Keratinocyte (primary cell): ENCODE measurements around the gene CIBAR2. TPM values are rescaled to one million over a fixed set of nuclear protein-coding genes. Genes with fewer than 3 reads are reported as not detected.

Experiments
- DNase-seq: peaks from one replicate; pipeline ENCODE4 v3.0.0-alpha.2; 2011; ENCODE audit warnings: low read depth, missing footprints, low spot score
- FAIRE-seq: peaks from 2 replicates; lab custom pipeline; 2011; peaks lifted over from hg19 to GRCh38; lab: Jason Lieb, UNC
- H2AFZ ChIP-seq: 2 replicates; pipeline ENCODE4 v1.6.0; 2012; ENCODE audit warnings: low read length, control low read depth, inconsistent platforms; ENCODE audit not compliant: control insufficient read depth
- H3K27ac ChIP-seq: 2 replicates; pipeline ENCODE4 v1.5.1; 2011; ENCODE audit warnings: low read length; ENCODE audit not compliant: control insufficient read depth, insufficient read depth
- H3K27me3 ChIP-seq: 3 replicates; pipeline ENCODE4 v1.6.0; 2011; ENCODE audit warnings: low read length; ENCODE audit not compliant: control insufficient read depth, insufficient read depth; ENCODE audit errors: extremely low read depth
- H3K36me3 ChIP-seq, 2 experiments: 2 replicates in 1 of 2; 3 replicates in 1 of 2; pipeline ENCODE4 v1.5.1; 2011; ENCODE audit warnings: low read length in 2 of 2, mild to moderate bottlenecking in 1 of 2; ENCODE audit not compliant: control insufficient read depth in 2 of 2, insufficient read depth in 2 of 2; ENCODE audit errors: extremely low read depth in 1 of 2
- H3K4me1 ChIP-seq: 3 replicates; pipeline ENCODE4 v1.5.1; 2011; ENCODE audit warnings: low read length; ENCODE audit not compliant: control insufficient read depth, insufficient read depth; ENCODE audit errors: extremely low read depth
- H3K4me2 ChIP-seq: 3 replicates; pipeline ENCODE4 v1.6.0; 2011; ENCODE audit warnings: low read depth, low read length; ENCODE audit not compliant: control insufficient read depth, insufficient read depth; ENCODE audit errors: extremely low read depth
- H3K4me3 ChIP-seq, 3 experiments: fragments of 200-600 bp in 1 of 3; sonication (generic) in 1 of 3; 2 replicates in 2 of 3; 3 replicates in 1 of 3; pipeline ENCODE4 v1.5.1; 2011 to 2016; ENCODE audit warnings: low read length in 3 of 3, mild to moderate bottlenecking in 3 of 3, control low read depth in 2 of 3, inconsistent platforms in 1 of 3, low read depth in 1 of 3, mixed read lengths in 1 of 3, mixed run types in 1 of 3, moderate library complexity in 1 of 3; ENCODE audit not compliant: control insufficient read depth in 2 of 3, insufficient read depth in 2 of 3; ENCODE audit errors: extremely low read depth in 1 of 3
- H3K79me2 ChIP-seq: 2 replicates; pipeline ENCODE4 v1.6.0; 2012; ENCODE audit warnings: low read length; ENCODE audit not compliant: control insufficient read depth, insufficient read depth
- H3K9ac ChIP-seq: 3 replicates; pipeline ENCODE4 v1.6.0; 2011; ENCODE audit warnings: low read length; ENCODE audit not compliant: control insufficient read depth, insufficient read depth; ENCODE audit errors: extremely low read depth
- H3K9me1 ChIP-seq: 3 replicates; pipeline ENCODE4 v1.6.0; 2011; ENCODE audit warnings: low read length; ENCODE audit not compliant: control insufficient read depth, insufficient read depth; ENCODE audit errors: extremely low read depth
- H3K9me3 ChIP-seq: 2 replicates; pipeline ENCODE4 v1.5.1; 2012; ENCODE audit warnings: low read depth, low read length; ENCODE audit not compliant: control insufficient read depth
- H4K20me1 ChIP-seq: 3 replicates; pipeline ENCODE4 v1.6.0; 2011; ENCODE audit warnings: low read length; ENCODE audit not compliant: control insufficient read depth, insufficient read depth; ENCODE audit errors: extremely low read depth
- EZH2 ChIP-seq: IDR thresholded peaks from one replicate; pipeline ENCODE4 v1.6.1; 2012; ENCODE audit warnings: inconsistent platforms, mild to moderate bottlenecking, low read length, moderate library complexity
- dilution Hi-C: fragments of 300-500 bp; cut with MboI; formaldehyde crosslinking; loops from one replicate; pipeline ENCODE4 v1.7.0; 2020; ENCODE audit warnings: low sequenced_read_pairs; ENCODE audit not compliant: extremely low pct_ligation_motif_present
- polyA plus RNA-seq, 5 experiments: library from polyadenylated mRNA; depleted of rRNA in 3 of 5; stranded (reverse) in 3 of 5; stranded (forward) in 1 of 5; unstranded in 1 of 5; fragments of >200 nt; gene quantifications; 1 replicate in 1 of 5; 2 replicates in 3 of 5; 3 replicates in 1 of 5; pipeline versions ENCODE4 v1.2.1 to v1.2.3, GENCODE V29; 2011 to 2012; ENCODE audit warnings: missing spikeins in 2 of 5, low read depth in 1 of 5, low replicate concordance in 1 of 5
- TF ChIP-seq, protein P1 (sequence below), 3 experiments: IDR thresholded peaks in 1 of 3; conservative IDR thresholded peaks in 1 of 3; optimal IDR thresholded peaks in 1 of 3; 2 replicates in 2 of 3; 3 replicates in 1 of 3; pipeline versions ENCODE3 to v1.5.1; 2011; ENCODE audit warnings: low read length in 3 of 3, mild to moderate bottlenecking in 3 of 3, moderate library complexity in 2 of 3, control low read depth in 1 of 3, inconsistent platforms in 1 of 3; ENCODE audit not compliant: insufficient read depth in 2 of 3; ENCODE audit errors: extremely low read depth in 1 of 3

Gene CIBAR2
- polyA plus RNA-seq, 1 donor (not counting 4 experiments of a cell fraction or from before 2014, with no cell fraction given), result not detected

DNA sequence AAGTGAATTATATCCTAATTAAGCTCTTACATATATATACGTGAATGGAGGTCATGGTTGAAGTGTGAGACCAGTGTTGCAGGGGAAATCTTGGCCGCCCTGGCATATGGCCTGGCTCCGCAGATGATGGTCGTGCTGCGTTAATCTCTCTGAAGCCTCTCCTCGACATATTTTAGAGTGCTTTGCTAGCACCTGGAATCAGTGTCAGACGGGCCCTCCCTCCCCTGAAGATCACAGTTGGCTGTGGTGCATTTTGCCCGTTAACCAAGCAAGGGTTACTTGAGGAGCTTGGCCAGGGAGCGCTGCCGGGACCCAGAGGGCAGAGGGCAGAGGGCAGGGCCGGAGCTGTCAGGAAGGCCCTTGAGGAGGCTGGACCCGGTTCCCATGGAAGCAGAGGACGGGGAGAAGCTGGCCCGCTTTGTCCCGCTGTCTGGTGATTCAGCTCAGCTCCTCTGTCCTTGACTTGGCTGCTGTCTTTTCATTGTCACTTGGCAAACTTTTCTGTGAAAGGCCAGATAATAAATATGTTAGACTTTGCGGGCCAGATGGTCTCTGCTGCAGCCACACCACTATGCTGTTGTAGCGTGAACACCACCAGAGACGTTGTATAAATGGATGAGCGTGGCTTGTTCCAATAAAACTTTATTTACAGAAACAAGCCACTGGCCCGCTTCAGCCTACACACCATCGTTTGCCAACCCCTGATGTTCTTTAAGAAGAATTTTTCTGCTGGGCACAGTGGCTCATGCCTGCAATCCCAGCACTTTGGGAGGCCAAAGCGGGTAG lies 32.3 kb downstream of the CIBAR2 start:
- H3K4me3 ChIP-seq, result no peak overlapping the region
- no peak overlapping the region for H3K4me2 ChIP-seq
- H2AFZ ChIP-seq, result no peak overlapping the region
- no peaks in the 10 kb centered on the region for H3K4me1 ChIP-seq
- H3K27ac ChIP-seq, result no peak overlapping the region
- H3K9me3 ChIP-seq, result no peaks in the 10 kb centered on the region
- H3K9ac ChIP-seq, result no peak overlapping the region
- H4K20me1 ChIP-seq, result no peaks in the 10 kb centered on the region
- FAIRE-seq (no peak), DNase-seq (no peak)
- H3K9me1 ChIP-seq, result no peaks in the 10 kb centered on the region
- H3K79me2 ChIP-seq, result no peaks in the 10 kb centered on the region
- TF ChIP-seq, protein P1, sequence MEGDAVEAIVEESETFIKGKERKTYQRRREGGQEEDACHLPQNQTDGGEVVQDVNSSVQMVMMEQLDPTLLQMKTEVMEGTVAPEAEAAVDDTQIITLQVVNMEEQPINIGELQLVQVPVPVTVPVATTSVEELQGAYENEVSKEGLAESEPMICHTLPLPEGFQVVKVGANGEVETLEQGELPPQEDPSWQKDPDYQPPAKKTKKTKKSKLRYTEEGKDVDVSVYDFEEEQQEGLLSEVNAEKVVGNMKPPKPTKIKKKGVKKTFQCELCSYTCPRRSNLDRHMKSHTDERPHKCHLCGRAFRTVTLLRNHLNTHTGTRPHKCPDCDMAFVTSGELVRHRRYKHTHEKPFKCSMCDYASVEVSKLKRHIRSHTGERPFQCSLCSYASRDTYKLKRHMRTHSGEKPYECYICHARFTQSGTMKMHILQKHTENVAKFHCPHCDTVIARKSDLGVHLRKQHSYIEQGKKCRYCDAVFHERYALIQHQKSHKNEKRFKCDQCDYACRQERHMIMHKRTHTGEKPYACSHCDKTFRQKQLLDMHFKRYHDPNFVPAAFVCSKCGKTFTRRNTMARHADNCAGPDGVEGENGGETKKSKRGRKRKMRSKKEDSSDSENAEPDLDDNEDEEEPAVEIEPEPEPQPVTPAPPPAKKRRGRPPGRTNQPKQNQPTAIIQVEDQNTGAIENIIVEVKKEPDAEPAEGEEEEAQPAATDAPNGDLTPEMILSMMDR (optimal IDR thresholded peaks at IDR 0.05 in 1 of 3, IDR thresholded peaks at IDR 0.05 in 1 of 3, conservative IDR thresholded peaks at IDR 0.05 in 1 of 3; ENCODE audit: extremely low read depth in 1 of 3, insufficient read depth in 2 of 3, low read length in 3 of 3), result no peak
- no peak for TF ChIP-seq EZH2
- no peaks in the 10 kb centered on the region for H3K36me3 ChIP-seq
- H3K27me3 ChIP-seq, result peaks cover 17% of the 10 kb centered on the region
- dilution Hi-C loops, result no loop called here

DNA sequence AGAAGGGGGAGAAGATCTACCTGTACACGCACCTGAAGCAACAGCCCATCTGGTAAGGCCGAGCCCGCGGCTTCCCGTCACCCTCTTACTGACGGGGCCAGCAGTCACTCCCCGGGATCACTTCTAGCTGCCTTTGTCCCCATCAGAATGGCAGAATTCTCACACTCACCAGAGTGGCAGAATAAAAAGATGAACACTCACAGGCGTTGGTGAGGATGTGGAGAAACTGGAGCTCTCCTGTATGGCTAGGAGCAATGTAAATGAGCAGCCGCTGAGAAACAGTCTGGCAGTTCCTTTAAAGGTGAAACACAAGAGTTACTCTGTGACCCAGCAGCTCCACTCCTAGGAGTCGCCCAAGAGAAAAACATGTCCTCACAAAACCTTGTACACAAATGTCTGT lies 33.3 kb downstream of the CIBAR2 start:
- no peak overlapping the region for H3K9ac ChIP-seq
- H3K36me3 ChIP-seq, result no peaks in the 10 kb centered on the region
- peaks cover 17% of the 10 kb centered on the region for H3K27me3 ChIP-seq
- H3K4me3 ChIP-seq, result no peak overlapping the region
- no peak overlapping the region for H3K4me2 ChIP-seq
- H3K9me1 ChIP-seq, result no peaks in the 10 kb centered on the region
- DNase-seq (no peak), FAIRE-seq (no peak)
- TF ChIP-seq, protein P1 (optimal IDR thresholded peaks at IDR 0.05 in 1 of 3, IDR thresholded peaks at IDR 0.05 in 1 of 3, conservative IDR thresholded peaks at IDR 0.05 in 1 of 3; ENCODE audit: extremely low read depth in 1 of 3, insufficient read depth in 2 of 3, low read length in 3 of 3), result no peak
- no peak for TF ChIP-seq EZH2
- no peaks in the 10 kb centered on the region for H3K79me2 ChIP-seq
- H3K27ac ChIP-seq, result no peak overlapping the region
- no peak overlapping the region for H2AFZ ChIP-seq
- H4K20me1 ChIP-seq, result no peaks in the 10 kb centered on the region
- no peaks in the 10 kb centered on the region for H3K4me1 ChIP-seq
- H3K9me3 ChIP-seq, result no peaks in the 10 kb centered on the region
- dilution Hi-C loops, result no loop called here
